CD4-positive, alpha-beta T cell treated with Interferon alpha-2 for 1 hour (primary cell): ENCODE data around the gene FAM89A.
A peak's percentile ranks its signal among the peaks of the same experiment; 100 is the strongest.
"Not testable (repeated sequence)": the region's sequence is repeated elsewhere in the genome, so short reads cannot be mapped to it uniquely, and the experiment has no call there.

Experiments used
- DNase-seq, 2 donors: peaks; one replicate each; pipeline ENCODE4 v3.0.0-alpha.2; 2020 to 2022

The FAM89A gene

GRCh38 chr1:231055271-231055670 is 15.2 kb upstream of the FAM89A start:
- DNase-seq = no peak

GRCh38 chr1:231053493-231054162 is 13.6 kb upstream of the FAM89A start:
- no peak for DNase-seq

GRCh38 chr1:231052777-231053176 is 12.7 kb upstream of the FAM89A start:
- no peak for DNase-seq

DNA sequence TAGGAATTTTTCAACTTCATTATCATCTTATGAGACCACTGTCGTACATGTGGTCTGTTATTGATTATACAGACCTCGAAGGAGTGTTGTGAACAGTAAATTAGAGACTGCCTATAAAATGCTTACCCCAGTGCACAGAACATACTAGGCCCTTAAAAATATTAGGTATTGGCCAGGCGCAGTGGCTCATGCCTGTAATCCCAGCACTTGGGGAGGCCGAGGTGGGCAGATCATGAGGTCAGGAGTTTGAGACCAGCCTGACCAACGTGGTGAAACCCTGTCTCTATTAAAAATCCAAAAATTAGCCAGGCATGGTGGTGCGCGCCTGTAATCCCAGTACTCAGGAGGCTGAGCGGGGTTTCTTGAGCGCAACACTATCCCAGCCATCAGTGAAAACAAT is 10.9 kb upstream of the FAM89A start:
- not testable (repeated sequence) for DNase-seq

DNA sequence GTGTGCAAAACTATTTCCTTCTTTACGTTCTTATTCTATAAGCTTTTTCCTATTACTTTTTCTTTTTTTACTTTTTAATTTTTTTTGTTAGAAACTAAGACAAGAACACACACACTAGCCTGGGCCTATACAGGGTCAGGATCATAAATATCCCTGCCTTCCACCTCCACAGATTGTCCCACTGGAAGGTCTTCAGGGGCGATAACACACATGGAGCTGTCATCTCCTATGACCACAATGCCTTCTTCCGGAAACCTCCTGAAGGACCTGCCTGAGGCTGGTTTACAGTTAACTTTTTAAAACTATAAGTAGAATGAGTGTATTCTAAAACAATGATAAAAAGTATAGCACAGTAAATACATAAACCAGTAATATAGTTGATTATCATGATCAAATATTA is 10.3 kb upstream of the FAM89A start:
- no peak for DNase-seq

- no peak for DNase-seq
These were observed 9.3 kb upstream of the FAM89A start for GRCh38 chr1:231049121-231049979.

DNA sequence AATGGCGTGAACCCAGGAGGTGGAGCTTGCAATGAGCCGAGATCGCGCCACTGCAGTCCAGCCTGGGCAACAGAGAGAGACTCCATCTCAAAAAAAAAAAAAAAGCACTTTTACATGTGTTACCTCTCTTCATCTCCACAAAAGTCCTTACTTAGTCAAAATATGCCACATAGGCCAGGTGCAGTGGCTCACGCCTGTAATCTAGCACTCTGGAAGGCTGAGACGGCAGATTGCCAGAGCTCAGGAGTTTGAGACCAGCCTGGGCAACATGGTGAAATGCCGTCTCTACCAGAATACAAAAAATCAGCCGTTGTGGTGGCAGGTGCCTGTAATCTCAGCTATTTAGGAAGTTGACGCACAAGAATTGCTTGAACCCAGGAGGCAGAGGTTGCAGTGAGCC is 8.4 kb upstream of the FAM89A start:
- DNase-seq = not testable (repeated sequence)

- DNase-seq = not testable (repeated sequence)
These were observed 7.5 kb upstream of the FAM89A start for GRCh38 chr1:231047529-231047928.

DNA sequence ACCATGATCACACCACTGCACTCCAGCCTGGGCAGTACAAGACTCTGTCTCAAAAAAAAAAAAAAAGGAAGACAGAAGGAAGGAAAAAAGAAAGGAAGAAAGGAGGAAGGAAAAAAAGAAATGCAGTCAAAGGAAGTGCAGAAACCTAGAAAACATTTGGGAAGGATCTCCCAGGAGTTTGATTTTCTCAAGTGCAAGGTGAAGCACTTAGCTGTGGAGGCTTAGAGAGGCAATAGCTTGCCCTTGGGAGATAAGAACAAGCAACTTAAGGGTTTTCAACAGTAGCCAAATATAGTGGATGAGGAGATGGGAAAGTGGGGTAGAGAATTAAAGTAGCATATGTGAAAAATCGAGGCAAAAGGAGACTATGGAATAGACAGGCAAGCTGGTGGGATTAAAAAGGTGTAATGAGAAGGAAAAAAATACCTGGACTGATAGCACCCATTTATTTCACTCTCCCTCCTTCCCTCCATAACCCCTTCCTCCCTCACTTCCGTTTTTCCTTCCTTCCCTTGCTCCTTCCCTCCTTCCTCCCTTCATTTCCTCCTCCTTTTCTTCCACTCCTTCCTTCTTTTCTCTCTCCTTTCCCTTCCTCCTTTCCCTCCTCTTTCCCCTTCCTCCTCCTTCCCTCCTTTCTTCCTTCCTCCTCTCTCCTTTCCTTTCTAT is 6.8 kb upstream of the FAM89A start:
- DNase-seq = no peak

DNA sequence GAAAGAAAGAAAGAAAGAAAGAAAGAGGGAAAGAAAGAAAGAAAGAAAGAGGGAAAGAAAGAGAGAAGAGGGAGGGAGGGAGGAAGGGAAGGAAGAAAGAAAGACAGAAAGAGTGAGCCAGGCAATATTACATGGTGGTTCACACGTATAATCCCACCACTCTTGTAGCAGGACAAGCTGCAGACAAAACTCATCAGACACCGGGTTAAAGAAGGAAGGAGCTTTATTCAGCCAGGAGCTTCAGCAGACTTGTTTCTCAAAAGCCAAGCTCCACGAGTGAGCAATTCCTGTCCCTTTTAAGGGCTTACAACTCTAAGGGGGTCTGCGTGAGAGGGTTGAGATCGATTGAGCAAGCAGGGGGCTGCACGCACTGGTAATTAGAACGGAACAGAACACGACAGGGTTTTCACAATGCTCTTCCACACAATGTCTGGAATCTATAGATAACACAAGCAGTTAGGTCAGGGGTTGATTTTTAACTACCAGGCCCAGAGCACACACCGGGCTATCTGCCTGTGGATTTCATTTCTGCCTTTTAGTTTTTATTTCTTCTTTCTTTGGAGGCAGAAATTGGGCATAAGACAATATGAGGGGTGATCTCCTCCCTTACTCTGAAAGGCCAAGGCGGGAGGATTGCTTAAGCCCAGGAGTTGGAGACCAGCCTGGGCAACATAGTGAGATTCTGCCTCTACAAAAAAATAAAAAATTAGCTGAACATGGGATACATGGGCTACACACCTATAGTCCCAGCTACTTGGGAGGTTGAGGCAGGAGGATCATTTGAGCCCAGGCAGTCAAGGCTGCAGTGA is 6.1 kb upstream of the FAM89A start:
- DNase-seq = not testable (repeated sequence)

DNA sequence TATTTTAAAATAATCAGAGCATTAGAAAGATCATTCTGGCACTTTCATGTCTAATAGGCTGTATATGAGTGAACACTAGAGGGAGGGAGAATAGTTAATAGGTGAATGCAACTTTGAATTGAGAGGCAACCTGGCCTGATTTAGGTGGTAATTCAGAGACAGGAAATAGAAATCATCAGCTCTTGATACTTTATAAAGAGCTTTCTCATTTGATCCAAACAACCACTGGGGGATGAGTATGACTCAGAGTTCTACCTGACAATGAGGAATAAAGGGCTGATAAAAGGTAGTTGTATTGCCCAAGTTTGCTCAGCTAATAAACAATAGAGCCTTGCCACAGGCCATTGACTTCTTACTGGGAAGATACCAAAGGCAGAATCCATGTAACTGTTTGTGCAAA is 5.2 kb upstream of the FAM89A start:
- no peak for DNase-seq

GRCh38 chr1:231044588-231044987 is 4.5 kb upstream of the FAM89A start:
- DNase-seq = no peak

DNA sequence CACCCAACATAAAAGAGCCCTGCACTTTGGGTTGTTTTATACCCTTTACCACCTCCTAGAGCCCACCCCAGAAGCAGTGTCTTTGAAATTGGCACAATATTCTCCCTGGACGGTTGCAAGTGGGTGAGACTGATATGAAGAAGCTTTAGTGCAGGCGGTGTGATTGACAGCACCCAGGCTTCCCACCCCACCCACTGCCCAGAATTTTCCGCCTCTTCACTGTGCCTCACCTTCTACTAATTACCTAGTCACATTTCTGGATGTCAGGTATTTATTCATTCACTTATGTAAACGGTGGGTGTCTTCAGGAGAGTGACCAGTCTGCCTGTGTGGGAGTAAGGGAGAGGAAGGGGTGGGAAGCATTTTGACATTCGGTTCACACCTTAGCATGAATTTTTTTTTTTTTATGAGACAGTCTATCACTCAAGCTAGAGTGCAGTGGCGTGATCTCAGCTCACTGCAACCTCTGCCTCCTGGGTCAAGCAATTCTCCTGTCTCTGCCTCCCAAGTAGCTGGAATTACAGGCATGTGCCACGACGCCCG is 1.7 kb upstream of the FAM89A start:
- DNase-seq = peak in 1 of 2 donors; percentile 4

DNA sequence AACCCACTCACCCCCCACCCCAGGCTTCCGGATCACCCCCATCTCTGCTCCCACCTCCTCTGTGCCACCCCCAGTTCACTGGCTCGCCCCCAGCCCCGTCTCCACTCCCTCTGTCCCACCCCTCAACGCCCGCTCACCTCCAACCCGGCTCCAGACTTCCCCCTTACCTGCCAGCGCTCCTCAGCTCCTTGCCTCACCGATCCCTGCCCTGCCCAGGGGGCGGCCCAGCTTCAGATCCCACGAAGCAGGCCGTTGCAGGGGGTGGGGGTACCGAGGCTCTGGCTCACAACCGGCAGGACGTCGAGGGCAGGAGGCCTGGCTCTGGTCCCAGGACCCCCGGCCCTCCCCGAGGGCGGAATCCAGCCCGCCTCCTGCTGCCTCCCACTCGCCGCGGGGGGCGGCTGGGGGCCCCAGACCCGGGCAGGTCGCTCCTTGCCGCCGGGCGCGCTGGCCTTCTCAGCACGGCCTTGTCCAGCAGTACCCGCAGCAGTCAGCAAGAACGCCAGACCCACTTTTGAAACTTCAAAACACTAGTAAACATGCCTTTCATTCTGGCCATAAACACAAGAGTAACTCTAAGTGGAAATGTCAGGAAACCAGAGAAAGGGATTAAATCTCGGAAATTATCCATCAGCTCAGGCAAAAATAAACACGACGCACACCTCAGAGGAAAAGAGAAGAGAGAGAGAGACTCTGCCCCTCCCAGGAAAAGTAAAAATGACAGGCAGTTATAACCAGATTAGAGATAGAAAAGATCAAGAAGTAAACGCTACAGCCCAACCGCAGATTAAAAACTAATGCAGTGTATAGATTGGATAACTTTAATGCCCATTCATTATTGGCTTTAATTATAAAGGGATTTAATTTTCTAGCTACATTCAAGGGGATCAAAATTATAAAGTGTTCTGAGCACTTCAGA is 1.0 kb upstream of the FAM89A start:
- peak in 1 of 2 donors; percentile 2 for DNase-seq

DNA sequence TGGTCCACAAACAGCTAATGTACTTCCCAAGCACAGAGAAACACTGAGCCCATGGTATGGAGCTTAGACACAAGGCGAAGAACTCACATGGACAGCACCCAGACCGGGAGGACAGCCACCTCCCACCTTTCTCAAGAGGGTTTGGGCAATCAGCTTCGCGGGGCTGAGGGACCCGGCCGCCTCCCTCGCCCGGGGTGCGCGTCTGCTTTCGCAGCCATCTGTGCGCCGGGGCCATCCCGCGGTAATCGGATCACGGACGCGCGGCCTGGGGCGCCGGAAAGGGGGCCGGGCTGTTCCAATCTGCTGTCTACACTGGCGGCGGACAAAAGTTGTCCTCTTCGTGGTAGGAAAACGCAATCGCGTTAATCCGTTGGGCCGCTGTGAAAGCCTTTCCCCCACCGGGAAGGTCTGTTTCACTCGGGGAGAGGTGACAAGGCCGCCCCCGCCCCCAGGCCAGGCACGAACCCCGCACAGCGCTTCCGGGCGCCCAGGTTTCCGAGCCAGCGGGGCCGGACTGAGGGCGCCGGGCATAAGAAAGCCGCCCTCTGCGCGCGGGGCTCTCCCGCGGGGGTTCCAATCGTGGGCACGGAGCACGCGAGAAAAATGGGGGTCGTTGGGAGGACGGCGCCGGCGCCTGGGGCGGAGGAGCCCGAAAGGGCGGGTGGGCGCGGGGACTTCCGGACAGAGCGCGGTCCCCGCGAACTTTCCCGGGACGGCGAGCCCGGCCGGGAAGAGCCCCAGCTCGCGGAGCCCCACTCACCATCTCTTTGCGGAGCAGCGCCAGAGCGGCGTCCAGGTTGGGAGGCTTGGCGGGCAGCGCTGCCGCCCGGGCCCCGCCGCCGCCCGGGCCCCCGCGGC is 664 bp downstream of the FAM89A start:
- peak in 1 of 2 donors; percentile 23 for DNase-seq

GRCh38 chr1:231037585-231038517 is 2.2 kb downstream of the FAM89A start:
- DNase-seq = no peak

GRCh38 chr1:231036416-231036815 is 3.6 kb downstream of the FAM89A start:
- DNase-seq = no peak

DNA sequence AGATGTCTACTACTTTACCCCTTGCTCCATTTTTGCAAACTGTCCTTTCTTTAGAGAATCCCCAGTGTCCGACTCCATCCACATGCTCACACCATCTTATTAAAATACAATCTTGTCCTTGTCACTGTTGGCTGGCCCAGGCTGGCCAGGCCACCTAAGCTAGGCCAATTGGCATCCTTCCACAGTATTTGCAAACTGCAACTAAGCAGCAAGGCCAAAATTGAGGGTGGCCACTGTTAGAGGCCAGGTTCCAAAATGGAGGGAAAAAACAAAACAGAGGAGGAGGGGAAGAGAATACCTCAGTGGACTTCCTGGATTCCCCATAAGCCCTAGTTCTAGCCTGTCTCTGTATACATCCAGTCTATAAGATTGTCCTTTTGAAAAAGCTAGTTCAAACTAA is 4.3 kb downstream of the FAM89A start:
- no peak for DNase-seq

DNA sequence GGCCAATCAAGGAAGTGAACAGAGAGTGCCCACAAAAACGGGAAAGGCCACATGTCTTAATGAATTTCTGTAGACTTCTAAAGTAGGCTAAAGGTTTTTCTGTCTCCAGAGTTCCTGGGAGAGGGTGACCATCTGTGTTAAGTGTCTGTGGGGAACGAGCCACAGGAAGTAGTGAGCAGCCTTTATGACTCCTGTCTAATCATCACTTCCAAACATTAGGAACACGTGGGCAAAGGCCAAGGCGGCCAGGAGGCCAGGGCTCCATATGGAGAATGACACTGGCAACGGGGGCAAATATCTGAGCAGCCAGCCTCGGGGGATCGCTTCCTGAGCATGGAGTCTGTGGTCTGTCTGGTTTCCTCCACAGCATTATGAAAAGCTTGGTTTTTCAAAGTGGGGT is 7.1 kb downstream of the FAM89A start:
- no peak for DNase-seq
